Measurements from ENCODE around the gene FOCAD. TPM values are rescaled to one million over a fixed set of nuclear protein-coding genes. Genes with fewer than 3 reads are reported as not detected.

FOCAD gene
- total RNA-seq, 1 donor from 2014 or later = 104 TPM

- H3K27me3 Mint-ChIP-seq (ENCODE audit: unreplicated experiment) = no peaks in the 10 kb centered on the region
- TF ChIP-seq CTCF (IDR thresholded peaks at IDR 0.05; ENCODE audit: partially characterized antibody, unreplicated experiment) = no peak
- H3K4me3 Mint-ChIP-seq (ENCODE audit: unreplicated experiment) = no peak overlapping the region
- no peaks in the 10 kb centered on the region for H3K4me1 Mint-ChIP-seq (ENCODE audit: low read depth, unreplicated experiment)
- H3K36me3 Mint-ChIP-seq (ENCODE audit: unreplicated experiment) = no peaks in the 10 kb centered on the region
- DNase-seq = no peak
- H3K9me3 Mint-ChIP-seq (ENCODE audit: unreplicated experiment) = no peaks in the 10 kb centered on the region
- no peak overlapping the region for H3K27ac Mint-ChIP-seq (ENCODE audit: unreplicated experiment)
These were observed 215.0 kb downstream of the FOCAD start for GRCh38 chr9:20898885-20899554.

DNA sequence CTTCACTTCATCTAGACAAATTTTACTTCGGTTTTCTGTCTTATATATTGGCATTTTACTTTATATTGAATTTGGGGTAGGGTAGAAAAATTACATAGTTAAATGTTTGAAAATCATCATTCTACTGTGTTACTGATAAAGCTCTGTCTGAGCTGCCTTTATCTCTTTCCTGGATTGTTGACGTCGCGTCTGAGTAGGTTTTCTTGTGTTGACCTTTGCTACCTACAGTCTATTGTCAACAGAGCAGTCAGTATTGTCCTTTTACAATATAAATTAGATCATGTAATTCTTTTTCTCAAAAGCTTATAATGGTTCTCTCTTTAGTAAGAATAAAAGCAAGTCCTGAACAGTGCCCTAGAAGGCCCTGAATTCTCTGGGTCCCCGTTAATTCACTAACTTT is 219.2 kb downstream of the FOCAD start:
- no peak overlapping the region for H3K4me3 Mint-ChIP-seq (ENCODE audit: unreplicated experiment)
- H3K9me3 Mint-ChIP-seq (ENCODE audit: unreplicated experiment) = no peaks in the 10 kb centered on the region
- H3K36me3 Mint-ChIP-seq (ENCODE audit: unreplicated experiment) = no peaks in the 10 kb centered on the region
- no peaks in the 10 kb centered on the region for H3K4me1 Mint-ChIP-seq (ENCODE audit: low read depth, unreplicated experiment)
- no peak for DNase-seq
- no peak overlapping the region for H3K27ac Mint-ChIP-seq (ENCODE audit: unreplicated experiment)
- no peak for TF ChIP-seq CTCF (IDR thresholded peaks at IDR 0.05; ENCODE audit: partially characterized antibody, unreplicated experiment)
- H3K27me3 Mint-ChIP-seq (ENCODE audit: unreplicated experiment) = no peaks in the 10 kb centered on the region

DNA sequence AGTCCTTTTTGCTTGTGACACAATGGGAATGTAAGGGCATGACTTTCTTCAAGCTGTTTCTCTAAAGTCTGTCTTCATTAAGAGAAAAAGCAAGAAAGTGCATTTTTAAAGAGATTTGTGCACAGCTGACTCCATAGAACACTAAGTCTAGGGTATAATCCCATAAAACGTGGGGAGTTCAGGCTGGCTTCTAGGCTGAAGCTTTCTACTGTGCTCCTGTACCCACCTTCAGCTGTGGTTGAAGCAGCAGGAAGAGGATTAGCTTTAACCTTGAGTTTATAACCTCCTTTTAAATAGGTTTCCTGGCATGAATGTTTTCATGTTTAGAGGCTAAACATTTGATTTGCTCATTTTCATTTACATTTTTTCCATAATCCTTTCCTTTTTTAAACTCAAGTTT is 220.9 kb downstream of the FOCAD start:
- Mint-ChIP-seq H3K27ac (ENCODE audit: unreplicated experiment) (no peak overlapping the region), H3K4me3 (ENCODE audit: unreplicated experiment) (no peak overlapping the region), H3K27me3 (ENCODE audit: unreplicated experiment) (no peaks in the 10 kb centered on the region), H3K36me3 (ENCODE audit: unreplicated experiment) (no peaks in the 10 kb centered on the region), H3K9me3 (ENCODE audit: unreplicated experiment) (no peaks in the 10 kb centered on the region), H3K4me1 (ENCODE audit: low read depth, unreplicated experiment) (no peaks in the 10 kb centered on the region)
- DNase-seq = no peak
- no peak for TF ChIP-seq CTCF (IDR thresholded peaks at IDR 0.05; ENCODE audit: partially characterized antibody, unreplicated experiment)

DNA sequence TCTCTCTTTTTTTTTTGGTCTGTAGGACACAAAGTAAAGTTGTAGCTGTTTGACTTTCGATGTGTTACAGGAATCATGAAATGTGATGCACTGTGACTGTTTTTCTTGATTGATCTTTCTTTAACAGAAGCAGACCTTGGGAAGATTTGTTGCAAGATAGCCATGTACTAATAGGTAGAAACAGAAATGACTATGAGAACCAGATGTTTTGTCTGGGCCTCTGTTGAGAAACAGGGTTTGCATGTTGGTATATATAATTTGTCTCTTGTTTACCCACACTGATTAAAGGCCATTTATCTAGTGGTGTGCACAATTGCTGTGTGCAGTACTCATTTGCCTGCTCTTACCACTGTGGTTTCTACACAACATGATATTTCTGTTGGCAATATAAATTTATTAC is 222.3 kb downstream of the FOCAD start:
- Mint-ChIP-seq H3K27me3 (ENCODE audit: unreplicated experiment) (no peaks in the 10 kb centered on the region), H3K36me3 (ENCODE audit: unreplicated experiment) (no peaks in the 10 kb centered on the region), H3K4me3 (ENCODE audit: unreplicated experiment) (no peak overlapping the region), H3K9me3 (ENCODE audit: unreplicated experiment) (no peaks in the 10 kb centered on the region), H3K4me1 (ENCODE audit: low read depth, unreplicated experiment) (no peaks in the 10 kb centered on the region), H3K27ac (ENCODE audit: unreplicated experiment) (no peak overlapping the region)
- DNase-seq = no peak
- TF ChIP-seq CTCF (IDR thresholded peaks at IDR 0.05; ENCODE audit: partially characterized antibody, unreplicated experiment) = no peak

GRCh38 chr9:20908461-20908860 is 224.4 kb downstream of the FOCAD start:
- no peaks in the 10 kb centered on the region for H3K4me1 Mint-ChIP-seq (ENCODE audit: low read depth, unreplicated experiment)
- no peaks in the 10 kb centered on the region for H3K9me3 Mint-ChIP-seq (ENCODE audit: unreplicated experiment)
- TF ChIP-seq CTCF (IDR thresholded peaks at IDR 0.05; ENCODE audit: partially characterized antibody, unreplicated experiment) = no peak
- H3K4me3 Mint-ChIP-seq (ENCODE audit: unreplicated experiment) = no peak overlapping the region
- no peaks in the 10 kb centered on the region for H3K36me3 Mint-ChIP-seq (ENCODE audit: unreplicated experiment)
- DNase-seq = no peak
- no peak overlapping the region for H3K27ac Mint-ChIP-seq (ENCODE audit: unreplicated experiment)
- H3K27me3 Mint-ChIP-seq (ENCODE audit: unreplicated experiment) = no peaks in the 10 kb centered on the region
